GM12801 (cell line): Measurements from ENCODE around the gene WRNIP1.

Source experiments
- TF ChIP-seq, protein P1 (sequence below): IDR thresholded peaks from one replicate; pipeline ENCODE4 v1.5.1; 2011; ENCODE audit warnings: control low read depth; ENCODE audit not compliant: insufficient read length; ENCODE audit errors: extremely low read depth

The WRNIP1 gene

GRCh38 chr6:2751871-2752270 is 13.3 kb upstream of the WRNIP1 start:
- TF ChIP-seq, protein P1, sequence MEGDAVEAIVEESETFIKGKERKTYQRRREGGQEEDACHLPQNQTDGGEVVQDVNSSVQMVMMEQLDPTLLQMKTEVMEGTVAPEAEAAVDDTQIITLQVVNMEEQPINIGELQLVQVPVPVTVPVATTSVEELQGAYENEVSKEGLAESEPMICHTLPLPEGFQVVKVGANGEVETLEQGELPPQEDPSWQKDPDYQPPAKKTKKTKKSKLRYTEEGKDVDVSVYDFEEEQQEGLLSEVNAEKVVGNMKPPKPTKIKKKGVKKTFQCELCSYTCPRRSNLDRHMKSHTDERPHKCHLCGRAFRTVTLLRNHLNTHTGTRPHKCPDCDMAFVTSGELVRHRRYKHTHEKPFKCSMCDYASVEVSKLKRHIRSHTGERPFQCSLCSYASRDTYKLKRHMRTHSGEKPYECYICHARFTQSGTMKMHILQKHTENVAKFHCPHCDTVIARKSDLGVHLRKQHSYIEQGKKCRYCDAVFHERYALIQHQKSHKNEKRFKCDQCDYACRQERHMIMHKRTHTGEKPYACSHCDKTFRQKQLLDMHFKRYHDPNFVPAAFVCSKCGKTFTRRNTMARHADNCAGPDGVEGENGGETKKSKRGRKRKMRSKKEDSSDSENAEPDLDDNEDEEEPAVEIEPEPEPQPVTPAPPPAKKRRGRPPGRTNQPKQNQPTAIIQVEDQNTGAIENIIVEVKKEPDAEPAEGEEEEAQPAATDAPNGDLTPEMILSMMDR = no peak

- TF ChIP-seq, protein P1 = no peak
Observed at GRCh38 chr6:2752477-2753109, 12.6 kb upstream of the WRNIP1 start.

GRCh38 chr6:2753110-2753489 is 12.1 kb upstream of the WRNIP1 start:
- TF ChIP-seq, protein P1 = no peak

- TF ChIP-seq, protein P1 = no peak
Observed at GRCh38 chr6:2753743-2754142, 11.4 kb upstream of the WRNIP1 start.

DNA sequence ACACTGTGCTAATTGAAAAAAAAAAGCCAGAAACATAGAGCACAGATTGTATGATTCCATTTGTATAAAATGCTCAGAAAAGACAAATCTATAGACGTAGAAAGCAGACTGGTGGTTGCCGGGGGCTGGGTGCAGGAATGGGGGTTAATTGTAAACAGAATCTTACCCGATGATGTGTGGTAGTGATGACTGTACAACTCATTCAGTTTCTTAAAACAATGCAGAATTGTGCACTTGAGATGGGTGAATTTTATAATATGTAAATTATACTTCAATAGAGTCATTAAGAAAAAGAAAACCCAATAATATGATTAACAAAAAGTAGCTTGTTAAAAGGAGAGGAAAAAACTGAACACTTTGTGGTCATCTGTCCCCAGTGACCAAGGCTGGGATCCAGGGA is 10.8 kb upstream of the WRNIP1 start:
- TF ChIP-seq, protein P1 = no peak

GRCh38 chr6:2754911-2755310 is 10.3 kb upstream of the WRNIP1 start:
- TF ChIP-seq, protein P1 = no peak

DNA sequence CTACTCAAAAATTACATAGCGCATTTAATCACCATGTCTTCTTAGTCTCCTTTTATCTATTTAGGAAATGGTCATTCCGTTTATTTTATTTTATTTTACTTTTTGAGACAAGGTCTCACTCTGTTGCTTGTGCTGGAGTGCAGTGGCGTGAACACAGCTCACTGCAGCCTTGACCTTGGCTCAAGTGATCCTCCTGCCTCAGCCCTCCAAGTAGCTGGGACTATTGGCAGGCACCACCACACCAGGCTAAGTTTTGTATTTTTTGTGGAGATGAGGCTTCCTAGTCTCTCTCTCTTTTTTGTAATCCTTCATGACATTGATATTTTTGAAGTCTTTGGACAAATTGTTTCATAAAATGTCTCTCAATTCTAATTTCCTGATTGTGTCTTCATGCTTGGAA is 9.7 kb upstream of the WRNIP1 start:
- TF ChIP-seq, protein P1 = no peak
